Measurements from ENCODE around the gene KDSR.

DNA sequence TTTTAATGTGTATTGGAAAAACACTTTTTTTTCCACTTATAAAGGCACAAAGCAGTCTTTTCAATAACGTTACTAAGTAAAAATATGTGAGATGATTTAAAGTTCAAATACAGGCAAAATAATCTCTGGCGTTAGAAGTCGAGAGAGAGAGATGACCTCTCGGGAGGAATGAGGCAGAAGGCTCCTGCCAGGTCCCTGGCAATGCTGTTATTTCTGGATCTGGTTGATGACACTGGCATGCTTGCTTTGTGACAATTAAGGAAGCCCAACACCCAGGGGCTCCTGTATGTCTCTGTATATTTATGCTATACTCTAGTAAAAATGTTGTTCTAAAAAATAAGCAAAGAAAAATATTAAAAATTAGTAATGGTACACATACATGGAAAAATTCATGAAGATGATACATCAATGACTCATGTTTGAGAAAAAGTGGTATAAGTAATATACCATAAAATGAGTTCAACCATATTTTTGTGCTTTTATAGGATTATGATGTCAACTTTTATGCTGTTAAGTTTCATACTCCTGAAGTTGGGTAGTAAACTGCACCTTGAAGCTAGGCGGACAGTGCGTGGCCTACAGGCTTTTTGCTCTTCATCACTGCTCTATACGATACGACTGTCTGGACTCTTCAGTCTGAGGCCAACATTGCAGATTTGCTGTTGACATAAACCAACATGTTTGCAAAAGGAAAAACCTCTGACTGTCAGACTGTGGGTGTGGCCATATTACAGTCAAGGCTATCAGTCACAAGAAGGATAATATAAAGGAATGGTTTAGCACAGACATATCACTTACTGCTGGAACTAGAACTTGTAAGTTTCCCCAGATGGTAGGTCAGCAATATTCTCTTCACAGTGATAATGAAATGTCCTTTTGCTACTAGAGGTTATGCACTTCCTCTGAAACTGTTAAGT, 35.5 kb upstream of the KDSR start:
- no peak for TF ChIP-seq POLR2AphosphoS5 (IDR thresholded peaks at IDR 0.05)
- TF ChIP-seq, protein P1, sequence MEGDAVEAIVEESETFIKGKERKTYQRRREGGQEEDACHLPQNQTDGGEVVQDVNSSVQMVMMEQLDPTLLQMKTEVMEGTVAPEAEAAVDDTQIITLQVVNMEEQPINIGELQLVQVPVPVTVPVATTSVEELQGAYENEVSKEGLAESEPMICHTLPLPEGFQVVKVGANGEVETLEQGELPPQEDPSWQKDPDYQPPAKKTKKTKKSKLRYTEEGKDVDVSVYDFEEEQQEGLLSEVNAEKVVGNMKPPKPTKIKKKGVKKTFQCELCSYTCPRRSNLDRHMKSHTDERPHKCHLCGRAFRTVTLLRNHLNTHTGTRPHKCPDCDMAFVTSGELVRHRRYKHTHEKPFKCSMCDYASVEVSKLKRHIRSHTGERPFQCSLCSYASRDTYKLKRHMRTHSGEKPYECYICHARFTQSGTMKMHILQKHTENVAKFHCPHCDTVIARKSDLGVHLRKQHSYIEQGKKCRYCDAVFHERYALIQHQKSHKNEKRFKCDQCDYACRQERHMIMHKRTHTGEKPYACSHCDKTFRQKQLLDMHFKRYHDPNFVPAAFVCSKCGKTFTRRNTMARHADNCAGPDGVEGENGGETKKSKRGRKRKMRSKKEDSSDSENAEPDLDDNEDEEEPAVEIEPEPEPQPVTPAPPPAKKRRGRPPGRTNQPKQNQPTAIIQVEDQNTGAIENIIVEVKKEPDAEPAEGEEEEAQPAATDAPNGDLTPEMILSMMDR (IDR thresholded peaks at IDR 0.05) = no peak
- TF ChIP-seq POLR2A (IDR thresholded peaks at IDR 0.05) = no peak
- no peak for TF ChIP-seq EP300 (IDR thresholded peaks at IDR 0.05)

Data from sigmoid colon (tissue), 4 donors.